GM19035 (cell line): ENCODE measurements around the gene CNN3.

Source experiments
- ATAC-seq: cut with Tn5 transposase; IDR thresholded peaks from one replicate; pipeline ENCODE4 v1.9.1; 2021; ENCODE audit not compliant: unreplicated experiment

Gene CNN3

GRCh38 chr1:94858276-94858675 lies 68.6 kb downstream of the CNN3 start:
- no peak for ATAC-seq

GRCh38 chr1:94856868-94857267 lies 70.0 kb downstream of the CNN3 start:
- ATAC-seq = no peak

- no peak for ATAC-seq
Observed at GRCh38 chr1:94856004-94856403, 70.9 kb downstream of the CNN3 start.

- ATAC-seq = no peak
Observed at GRCh38 chr1:94855307-94855700, 71.6 kb downstream of the CNN3 start.

- peak; percentile 100 for ATAC-seq
Observed at GRCh38 chr1:94854458-94855306, 72.2 kb downstream of the CNN3 start.

GRCh38 chr1:94852788-94853187 lies 74.1 kb downstream of the CNN3 start:
- ATAC-seq = no peak

GRCh38 chr1:94851571-94851970 lies 75.3 kb downstream of the CNN3 start:
- ATAC-seq = no peak
